ENCODE data around the gene A4GALT.

DNA sequence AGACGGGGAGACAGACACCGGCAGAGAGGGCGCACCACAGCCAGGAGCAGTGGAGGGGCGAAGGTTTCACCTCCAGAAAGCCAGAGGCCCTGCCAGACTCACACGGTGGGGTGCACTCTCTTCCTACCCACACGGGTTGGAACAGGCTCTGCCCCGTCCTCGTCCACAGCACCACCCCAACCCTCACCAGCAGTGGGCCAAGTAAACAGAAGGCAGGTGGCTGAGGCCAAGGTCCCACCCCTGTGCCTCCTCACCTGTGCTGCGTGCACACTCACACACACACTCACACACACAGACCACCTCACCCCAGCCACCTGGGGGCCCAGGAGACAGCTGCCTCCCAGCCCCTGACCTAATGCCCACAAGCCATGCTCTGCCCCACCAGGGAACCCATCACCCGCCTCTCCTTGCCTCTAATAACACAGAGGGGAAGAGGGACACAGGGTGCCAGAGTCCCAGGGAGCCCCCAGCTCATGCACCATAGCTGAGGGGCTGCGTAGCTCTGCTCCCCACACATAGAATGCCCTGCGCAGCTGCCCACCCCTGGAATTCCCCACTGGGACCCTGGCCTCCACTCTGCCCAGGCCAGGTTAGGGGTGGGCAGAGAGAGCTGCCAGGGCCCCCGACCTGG is 74.6 kb downstream of the A4GALT start:
- TF ChIP-seq, protein P1, sequence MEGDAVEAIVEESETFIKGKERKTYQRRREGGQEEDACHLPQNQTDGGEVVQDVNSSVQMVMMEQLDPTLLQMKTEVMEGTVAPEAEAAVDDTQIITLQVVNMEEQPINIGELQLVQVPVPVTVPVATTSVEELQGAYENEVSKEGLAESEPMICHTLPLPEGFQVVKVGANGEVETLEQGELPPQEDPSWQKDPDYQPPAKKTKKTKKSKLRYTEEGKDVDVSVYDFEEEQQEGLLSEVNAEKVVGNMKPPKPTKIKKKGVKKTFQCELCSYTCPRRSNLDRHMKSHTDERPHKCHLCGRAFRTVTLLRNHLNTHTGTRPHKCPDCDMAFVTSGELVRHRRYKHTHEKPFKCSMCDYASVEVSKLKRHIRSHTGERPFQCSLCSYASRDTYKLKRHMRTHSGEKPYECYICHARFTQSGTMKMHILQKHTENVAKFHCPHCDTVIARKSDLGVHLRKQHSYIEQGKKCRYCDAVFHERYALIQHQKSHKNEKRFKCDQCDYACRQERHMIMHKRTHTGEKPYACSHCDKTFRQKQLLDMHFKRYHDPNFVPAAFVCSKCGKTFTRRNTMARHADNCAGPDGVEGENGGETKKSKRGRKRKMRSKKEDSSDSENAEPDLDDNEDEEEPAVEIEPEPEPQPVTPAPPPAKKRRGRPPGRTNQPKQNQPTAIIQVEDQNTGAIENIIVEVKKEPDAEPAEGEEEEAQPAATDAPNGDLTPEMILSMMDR (IDR thresholded peaks at IDR 0.05), result no peak
- TF ChIP-seq NR2C2 (CRISPR knock-in tag; IDR thresholded peaks at IDR 0.05), result no peak
- TF ChIP-seq GRHL2 (CRISPR knock-in tag; IDR thresholded peaks at IDR 0.05; ENCODE audit: insufficient replicate concordance, severe bottlenecking), result no peak
- TF ChIP-seq TEAD4 (CRISPR knock-in tag; IDR thresholded peaks at IDR 0.05), result no peak
- TF ChIP-seq, protein P2, sequence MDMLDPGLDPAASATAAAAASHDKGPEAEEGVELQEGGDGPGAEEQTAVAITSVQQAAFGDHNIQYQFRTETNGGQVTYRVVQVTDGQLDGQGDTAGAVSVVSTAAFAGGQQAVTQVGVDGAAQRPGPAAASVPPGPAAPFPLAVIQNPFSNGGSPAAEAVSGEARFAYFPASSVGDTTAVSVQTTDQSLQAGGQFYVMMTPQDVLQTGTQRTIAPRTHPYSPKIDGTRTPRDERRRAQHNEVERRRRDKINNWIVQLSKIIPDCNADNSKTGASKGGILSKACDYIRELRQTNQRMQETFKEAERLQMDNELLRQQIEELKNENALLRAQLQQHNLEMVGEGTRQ (CRISPR knock-in tag; IDR thresholded peaks at IDR 0.05), result no peak
- TF ChIP-seq IRF2 (CRISPR knock-in tag; IDR thresholded peaks at IDR 0.05; ENCODE audit: borderline replicate concordance, low read depth), result no peak
- no peak for TF ChIP-seq ZNF263 (CRISPR knock-in tag; IDR thresholded peaks at IDR 0.05; ENCODE audit: low read depth)
- TF ChIP-seq ATF1 (CRISPR knock-in tag; IDR thresholded peaks at IDR 0.05), result no peak
- TF ChIP-seq, protein P3, sequence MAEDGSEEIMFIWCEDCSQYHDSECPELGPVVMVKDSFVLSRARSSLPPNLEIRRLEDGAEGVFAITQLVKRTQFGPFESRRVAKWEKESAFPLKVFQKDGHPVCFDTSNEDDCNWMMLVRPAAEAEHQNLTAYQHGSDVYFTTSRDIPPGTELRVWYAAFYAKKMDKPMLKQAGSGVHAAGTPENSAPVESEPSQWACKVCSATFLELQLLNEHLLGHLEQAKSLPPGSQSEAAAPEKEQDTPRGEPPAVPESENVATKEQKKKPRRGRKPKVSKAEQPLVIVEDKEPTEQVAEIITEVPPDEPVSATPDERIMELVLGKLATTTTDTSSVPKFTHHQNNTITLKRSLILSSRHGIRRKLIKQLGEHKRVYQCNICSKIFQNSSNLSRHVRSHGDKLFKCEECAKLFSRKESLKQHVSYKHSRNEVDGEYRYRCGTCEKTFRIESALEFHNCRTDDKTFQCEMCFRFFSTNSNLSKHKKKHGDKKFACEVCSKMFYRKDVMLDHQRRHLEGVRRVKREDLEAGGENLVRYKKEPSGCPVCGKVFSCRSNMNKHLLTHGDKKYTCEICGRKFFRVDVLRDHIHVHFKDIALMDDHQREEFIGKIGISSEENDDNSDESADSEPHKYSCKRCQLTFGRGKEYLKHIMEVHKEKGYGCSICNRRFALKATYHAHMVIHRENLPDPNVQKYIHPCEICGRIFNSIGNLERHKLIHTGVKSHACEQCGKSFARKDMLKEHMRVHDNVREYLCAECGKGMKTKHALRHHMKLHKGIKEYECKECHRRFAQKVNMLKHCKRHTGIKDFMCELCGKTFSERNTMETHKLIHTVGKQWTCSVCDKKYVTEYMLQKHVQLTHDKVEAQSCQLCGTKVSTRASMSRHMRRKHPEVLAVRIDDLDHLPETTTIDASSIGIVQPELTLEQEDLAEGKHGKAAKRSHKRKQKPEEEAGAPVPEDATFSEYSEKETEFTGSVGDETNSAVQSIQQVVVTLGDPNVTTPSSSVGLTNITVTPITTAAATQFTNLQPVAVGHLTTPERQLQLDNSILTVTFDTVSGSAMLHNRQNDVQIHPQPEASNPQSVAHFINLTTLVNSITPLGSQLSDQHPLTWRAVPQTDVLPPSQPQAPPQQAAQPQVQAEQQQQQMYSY (CRISPR knock-in tag; IDR thresholded peaks at IDR 0.05), result no peak
- TF ChIP-seq ATF6 (CRISPR knock-in tag; IDR thresholded peaks at IDR 0.05), result no peak
- no peak for TF ChIP-seq AFF4 (CRISPR knock-in tag; IDR thresholded peaks at IDR 0.05; ENCODE audit: borderline replicate concordance)
- no peak for TF ChIP-seq ZNF232 (CRISPR knock-in tag; IDR thresholded peaks at IDR 0.05)
- no peak for TF ChIP-seq ZNF396 (CRISPR knock-in tag; IDR thresholded peaks at IDR 0.05; ENCODE audit: borderline replicate concordance)

All from WTC11 (cell line).